COLO668 (cell line): Measurements from ENCODE around the gene PMEPA1.

Source experiments
- DNase-seq: peaks from one replicate; lab custom pipeline; 2025; ENCODE audit not compliant: unreplicated experiment; lab: John Stamatoyannopoulos, UW

The PMEPA1 gene

DNA sequence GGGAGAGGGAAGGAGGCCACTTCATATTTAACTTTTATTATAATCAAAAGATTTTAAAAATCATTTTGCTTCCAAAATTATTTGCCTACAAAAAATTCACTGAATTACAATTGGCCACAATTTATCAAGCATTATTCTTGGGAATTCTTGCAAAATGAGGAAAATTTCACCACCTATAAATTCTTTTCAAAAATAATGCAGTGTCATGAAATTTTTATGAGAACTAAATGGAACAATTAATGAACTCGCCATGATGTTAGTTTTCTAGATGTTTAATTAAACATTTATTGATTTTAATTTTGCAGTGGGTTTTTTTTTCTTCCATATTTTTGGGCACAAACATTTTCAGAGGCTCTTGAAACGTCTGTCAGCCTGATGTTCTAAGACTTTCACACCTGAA, 83.8 kb downstream of the PMEPA1 start:
- DNase-seq: no peak

DNA sequence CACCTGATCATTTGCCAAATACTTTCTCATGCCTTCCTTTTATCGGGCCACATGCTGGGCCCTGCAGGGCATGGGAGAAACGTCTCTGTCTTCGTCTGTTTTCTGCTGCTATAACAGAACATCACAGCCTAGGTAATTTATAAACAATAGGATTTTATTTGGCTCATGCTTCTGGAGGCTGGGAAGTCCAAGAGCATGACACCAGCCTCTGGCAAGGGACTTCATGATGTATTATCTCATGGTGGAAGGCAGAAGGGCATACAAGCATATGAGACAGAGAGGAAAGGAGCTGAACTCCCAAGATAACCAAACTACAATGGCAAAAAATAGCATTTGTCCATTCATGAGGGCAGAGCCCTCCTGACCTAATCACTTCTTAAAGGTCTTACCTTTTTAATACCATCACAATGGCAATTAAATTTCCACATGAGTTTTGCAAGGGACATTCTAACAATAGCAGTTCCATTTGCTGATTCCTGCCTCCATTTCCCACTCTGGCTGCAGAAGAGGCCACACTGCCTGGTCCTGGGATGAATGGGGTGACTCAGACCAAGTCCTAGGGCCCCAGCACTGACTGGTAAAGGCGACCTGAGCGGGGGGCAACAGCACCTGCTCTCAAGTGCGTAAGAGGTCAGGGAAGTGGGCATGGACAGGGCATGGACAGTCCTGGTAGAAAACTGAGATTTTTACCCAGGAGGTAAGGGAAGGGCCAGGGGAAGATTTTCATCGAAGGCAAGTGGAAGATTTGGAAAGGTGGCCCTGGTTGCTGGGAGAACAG, 84.4 kb downstream of the PMEPA1 start:
- DNase-seq: no peak

DNA sequence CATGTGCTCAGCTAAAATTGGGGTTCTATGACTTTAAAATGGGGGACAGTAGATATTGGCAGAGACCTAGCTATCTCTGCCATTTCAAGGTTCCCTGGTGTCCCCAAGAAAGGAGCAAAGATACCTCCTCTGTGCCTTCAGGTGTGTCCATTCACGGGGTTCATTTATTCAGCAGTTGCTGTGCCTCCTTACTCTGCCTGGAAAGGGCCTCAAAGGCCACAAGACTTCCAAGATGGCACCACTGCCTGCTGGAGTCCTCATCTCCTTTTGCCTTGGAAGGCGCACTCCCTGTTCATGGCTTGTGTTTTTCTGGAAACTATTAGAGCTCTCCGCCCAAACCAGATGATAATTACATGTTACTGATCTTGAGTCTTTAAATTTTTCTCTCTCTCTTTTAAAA, 85.7 kb downstream of the PMEPA1 start:
- no peak for DNase-seq

DNA sequence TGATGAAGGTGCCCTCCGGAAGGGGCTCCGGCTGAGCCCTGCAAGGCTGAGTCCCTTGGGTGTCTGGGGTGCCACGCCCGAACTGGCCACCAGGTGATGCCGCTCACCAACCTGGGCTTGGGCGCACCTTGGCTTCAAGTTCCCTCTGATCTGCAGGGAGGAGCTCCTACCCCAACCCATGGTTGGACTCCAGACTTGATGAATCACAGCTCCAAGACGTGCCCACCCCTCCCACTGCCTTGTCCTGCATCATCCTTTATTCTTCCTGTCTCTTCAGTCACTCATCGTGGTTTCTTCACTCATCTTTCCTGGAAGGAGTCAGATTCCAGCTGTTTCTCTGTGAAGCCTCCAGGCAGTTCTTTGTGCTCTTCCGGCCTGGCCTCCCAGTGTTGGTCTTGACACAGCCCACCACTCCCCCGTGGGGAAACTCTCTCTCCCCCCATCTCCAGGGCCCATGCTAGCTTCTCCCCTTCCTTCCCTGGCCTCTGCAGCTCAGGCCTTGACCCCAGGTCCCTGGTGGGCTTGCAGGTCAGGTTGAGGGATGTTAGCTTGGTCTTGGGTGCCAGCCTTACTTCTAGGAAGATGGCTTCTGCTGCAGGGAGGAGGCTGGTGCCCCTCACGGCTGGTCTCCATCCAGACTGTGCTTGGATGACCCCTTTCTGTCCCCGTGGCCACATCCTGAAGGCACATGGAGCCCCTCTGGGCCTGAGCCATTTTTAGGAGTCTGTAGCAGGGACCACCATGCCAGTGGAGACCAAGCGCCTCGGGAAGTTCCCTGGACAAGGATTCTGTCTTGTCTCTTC, 87.0 kb downstream of the PMEPA1 start:
- DNase-seq: peak; percentile 44

DNA sequence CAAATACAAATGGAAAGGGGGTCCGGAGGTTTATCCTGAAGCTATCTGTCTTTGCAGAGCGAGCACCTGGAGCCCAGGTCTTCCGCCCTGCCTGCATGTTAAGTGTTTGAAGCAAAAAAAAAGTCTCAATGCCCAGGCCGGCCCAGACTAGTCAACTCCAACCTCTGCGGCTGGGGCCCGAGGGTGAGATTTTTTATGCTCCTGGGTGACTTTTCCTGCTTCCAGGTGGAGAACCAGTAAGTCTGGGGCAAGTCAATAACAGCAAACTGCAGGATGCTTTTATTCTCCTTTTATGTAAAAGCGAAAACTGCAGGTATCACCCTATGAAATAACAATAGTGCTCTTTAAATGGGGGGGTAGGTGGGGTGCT, 87.6 kb downstream of the PMEPA1 start:
- no peak for DNase-seq

DNA sequence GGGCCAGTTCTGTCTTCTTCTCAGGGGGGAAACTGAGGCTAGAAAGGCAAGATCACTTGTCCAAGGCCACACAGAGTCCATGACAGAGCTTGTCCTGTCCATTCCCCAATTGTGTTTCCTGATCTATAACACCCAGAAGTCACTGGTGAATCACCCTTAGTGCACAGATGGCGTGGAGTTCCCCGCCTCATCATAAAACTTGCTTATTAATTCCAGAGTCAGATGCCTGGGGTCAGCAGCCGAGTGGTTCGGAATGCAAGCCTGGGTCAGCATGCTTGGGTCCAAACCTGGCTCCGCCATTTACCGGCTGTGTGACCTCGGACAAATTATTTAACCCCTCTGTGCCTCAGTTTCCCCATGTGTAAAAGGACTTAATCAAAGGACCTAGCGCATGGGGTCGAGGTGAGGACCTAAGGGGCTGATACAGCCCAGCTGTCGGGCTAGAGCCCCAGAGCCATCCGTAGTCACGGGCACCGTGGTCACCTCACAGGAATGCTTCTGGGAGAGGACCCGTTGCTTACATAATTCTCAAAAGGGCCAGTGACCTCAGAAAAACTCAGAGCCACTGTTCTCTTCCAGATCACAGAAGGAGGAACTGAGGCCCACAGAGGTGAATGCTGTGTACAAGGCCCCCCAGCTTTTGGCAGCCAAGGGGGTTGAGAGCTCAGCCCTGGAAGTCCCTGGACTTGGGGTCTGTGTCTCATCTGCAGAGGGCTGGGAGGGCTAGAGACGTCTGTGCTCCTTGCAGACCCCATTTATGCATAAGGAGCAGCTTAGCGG, 88.2 kb downstream of the PMEPA1 start:
- no peak for DNase-seq

DNA sequence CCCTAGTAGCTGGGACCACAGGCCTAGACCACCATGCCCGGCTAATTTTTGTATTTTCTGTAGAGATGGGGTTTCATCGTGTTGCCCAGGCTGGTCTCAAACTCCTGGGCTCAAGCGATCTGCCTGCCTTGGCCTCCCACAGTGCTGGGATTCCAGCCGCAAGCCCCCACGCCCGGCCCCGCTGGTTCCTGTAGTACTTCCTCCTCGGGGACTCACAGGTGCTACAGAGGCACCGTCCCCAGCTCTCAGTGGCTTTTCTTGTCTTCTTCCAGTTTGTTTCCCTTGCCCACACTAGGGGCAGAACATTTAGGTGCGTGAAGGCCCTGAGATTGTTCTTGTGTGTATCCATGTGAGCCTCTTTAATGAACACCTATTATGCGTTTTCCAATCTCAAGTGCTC, 88.8 kb downstream of the PMEPA1 start:
- DNase-seq: no peak

DNA sequence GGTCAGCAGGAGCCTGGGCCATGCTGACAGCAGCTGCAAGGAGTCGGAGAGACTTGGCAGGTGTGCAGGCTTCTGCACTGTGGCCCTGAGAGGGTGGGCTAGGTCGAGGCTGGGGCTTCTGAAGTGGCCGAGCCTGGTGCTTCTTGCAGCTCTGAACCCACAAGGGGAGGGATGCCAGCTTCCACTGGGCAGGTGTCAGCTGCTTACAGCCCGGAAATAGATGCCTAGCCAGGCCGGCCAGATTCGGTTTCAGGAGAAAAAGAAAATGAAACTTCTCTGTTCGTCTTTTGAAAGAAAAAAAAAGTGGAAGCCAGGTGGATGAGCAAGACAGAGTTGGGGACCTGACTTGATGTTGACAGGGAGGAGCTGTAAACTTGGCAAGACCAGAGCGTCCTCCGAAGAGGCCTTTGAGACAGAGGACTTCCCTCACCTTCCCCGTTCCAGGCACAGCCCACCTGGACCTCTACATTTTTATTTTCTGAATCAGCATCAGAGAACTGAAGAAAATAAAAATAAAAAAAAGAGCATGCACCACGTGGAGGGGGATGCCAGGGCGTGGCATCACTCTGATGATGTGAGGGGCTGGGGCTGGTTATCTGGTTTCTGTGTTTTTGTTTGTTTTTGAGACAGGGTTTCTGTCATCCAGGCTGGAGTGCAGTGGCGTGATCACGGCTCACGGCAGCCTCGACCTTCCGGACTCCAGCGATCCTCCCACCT, 89.4 kb downstream of the PMEPA1 start, which contains the start of gene ZBP1:
TSS of gene ZBP1 (minus strand) at position 153 of the 717 bp plus-strand sequence. CDS start at position 22, 131 bp downstream.
- peak; percentile 8 for DNase-seq

DNA sequence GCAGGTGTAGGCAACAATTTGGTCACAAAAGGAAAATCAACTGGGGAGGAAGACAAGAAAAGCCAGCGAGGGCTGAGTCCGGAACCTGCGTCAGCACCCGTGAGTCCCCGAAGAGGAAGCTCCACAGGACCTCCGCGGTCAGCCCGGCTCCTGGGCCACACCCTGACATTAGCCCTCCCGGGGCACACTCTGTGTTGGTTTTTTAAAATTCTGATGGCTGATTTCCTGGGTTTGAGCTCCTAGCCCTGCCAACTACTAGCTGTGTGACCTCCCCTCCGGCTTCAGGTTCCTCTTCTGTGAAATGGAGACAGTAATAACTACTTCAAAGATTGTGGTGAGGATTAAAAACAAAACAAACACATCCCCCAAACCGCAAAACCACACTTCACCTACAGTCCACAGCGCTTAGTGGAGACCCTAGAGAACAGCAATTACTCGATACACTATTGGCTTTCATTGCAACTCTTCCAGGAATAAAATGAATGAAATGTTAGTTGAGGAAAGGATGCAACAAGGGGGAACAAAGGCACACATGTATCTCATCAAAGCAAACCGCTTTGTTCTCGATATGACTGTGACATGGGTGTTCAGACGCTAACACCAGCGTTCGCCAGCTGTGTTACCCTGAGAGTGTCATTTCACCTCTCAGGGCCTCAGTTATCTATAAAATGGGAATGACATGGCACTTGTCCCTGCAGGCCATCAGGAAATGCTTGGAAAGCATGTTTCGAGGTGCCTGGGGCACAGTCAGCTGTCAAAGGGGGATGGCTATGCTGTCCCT, 90.6 kb downstream of the PMEPA1 start:
- no peak for DNase-seq

DNA sequence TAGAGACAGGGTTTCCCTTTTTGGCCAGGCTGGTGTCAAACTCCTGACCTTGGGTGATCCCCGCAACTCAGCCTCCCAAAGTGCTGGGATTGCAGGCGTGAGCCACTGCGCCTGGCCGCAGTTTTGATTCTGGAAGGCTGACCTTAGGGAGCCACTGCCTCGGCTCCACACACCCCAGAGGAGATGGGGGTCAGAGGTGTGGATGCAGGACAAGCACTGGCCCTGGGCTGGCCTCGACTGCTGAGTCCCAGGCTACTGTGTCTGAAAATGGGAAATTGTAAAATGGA, 91.1 kb downstream of the PMEPA1 start:
- DNase-seq: no peak

DNA sequence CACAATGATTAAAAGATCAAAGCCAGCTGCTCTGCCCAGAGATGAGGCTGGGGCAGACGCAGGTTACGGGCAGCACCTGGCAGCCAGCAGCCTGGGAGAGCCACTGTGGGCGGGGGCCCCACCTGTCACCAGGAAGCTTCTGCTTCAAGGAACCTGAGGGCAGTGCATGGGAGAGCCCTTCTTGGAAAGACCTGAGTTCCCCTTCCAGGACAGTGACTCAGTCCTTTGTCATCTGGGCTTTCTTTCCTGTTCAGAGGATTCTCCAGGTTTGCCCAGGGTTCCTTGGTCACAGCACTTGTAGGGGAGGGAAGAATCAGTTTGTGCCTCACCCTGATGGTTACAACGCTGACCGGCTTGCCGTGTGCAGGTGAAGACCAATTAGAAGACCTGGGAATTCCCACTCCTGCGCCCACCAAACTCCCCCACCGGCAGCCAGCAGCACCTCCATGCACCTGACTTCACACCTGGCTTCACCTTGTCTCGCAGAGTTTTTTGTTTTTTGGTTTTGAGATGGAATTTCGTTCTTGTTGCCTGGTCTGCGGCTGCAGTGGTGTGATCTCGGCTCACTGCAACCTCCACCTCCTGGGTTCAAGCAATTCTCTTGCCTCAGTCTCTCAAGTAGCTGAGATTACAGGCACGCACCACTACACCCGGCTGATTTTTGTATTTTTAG, 91.6 kb downstream of the PMEPA1 start:
- DNase-seq: no peak

DNA sequence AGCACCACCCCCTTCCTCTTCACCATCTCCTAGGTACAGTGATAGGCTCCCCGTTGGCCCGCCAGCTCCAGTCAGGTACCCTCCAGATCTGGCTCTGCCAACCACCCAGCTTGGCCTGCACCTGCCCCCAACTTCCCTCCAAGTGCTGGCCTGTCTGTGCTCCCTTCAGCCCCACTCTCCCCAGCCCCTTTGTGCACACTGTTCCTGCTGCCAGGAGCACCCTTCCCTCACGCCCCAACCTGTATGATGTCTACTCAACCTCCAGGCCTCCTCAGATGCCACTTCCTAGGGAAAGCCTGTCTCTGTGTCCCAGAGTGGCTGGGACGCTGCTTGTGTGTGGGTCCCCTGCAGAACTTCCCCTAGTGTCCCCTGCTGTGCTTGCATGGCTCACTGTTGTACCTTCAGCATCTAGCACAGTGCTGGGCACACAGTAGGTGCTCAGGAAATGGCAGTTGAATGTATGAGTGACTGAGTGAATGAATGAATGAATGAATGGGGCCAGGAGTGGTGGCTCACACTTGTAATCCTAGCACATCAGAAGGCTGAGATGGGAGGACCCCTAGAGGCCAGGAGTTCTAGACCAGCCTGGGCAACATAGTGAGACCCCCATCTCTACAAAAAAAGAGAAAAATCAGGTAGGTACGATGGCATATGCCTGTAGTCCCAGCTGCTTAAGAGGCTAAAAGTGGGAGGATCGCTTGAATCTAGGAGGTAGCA, 92.6 kb downstream of the PMEPA1 start:
- DNase-seq: no peak

DNA sequence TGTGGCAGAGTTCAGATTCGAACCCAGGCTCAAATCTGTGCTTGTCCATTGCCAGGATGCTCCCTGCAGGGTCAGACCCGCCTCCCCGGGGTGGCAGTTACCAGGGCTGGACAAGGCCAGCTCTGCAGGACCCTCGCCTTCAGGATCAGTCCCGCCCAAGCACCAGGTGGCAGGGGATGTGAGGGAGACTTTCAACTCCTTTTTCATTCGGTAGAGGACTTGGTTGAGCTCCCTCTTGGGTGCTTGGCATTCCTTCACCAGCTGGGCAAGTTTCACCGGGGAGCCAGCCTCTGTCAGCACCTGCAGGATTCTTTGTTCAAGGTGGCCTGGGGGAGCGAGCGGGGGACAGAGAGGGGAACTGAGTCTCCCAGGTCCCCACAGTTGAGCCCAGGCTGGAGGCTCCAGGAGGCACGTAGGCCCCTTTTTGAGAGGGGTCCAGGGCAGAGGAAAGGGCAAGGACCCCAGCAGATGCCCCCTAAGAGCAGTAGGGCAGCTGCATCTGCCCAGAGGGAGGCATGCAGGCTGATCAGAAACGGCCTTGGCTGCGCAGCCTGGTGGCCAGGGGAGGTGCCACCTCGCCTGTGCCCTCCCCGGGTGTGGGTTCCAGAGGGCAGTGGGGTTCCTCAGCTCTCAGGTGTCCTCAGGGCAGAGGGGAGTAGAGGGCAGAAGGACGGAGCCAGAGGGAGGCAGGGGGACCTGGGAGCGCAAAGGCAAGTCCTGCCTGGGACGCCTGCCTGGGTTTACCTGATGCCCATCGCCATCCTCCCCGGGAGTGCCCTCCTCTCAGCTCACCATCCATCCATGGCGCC, 93.5 kb downstream of the PMEPA1 start:
- no peak for DNase-seq

DNA sequence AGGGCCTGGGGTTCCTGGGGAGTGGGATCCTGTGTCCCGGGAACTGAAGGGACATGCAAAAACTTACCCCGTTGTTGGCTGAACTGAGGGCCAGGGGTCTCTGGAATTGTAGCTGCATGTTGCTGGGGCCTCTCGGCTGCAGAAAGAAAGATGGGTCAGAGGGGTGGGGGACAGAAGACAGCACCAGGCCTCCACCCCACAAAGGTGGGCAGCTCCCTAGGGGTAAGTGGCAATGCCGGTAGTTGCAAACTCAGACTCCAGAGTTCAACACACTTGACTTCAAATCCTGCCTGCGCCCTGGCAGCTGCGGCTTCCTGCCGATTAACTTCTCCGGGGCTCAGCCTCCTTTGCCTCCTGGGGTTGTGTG, 94.4 kb downstream of the PMEPA1 start:
- DNase-seq: no peak

DNA sequence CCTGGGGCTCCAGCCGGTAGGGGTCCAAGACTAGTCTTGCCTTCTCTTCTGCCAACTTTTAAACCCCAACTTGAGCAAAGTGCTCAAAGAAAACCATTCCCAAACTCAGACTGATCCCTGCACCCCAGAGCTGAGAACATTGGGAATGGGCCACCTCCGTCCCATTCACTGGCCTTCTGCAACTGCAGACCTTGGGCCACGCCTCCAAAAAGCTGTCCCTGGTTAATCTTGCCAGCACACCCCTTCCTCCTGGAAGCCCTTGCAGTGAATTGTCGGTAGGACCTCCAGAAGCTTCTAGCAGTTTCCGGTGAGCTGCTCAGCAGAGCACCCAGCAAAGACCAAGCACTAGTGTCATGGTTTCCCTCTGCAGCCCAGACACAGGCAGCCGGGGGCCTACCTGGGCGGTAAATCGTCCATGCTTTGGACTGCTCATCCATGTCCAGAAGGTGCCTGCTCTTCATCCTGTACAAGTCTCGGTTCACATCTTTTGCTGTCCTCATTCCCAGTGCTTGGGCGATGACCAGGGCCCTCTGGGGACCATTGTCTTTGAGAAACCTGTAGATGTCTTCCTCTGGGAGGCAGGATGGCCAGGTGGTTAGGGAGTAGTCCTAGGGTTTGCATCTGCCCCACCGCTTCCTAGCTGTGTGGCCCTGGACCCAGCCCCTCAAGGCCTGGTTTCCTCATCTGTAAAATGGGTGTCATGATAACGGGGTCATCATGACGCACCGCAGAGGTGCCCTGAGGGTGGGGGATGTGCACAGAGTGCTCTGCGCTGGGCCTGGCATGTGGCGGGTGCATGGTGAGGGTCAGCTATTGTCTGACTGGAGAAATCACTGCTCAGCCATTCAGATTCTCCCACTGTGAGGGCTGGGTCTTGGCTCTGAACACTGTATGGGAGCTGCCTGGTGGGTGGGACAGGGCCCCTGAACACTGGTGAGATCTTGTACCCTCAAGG, 95.0 kb downstream of the PMEPA1 start:
- DNase-seq: no peak

DNA sequence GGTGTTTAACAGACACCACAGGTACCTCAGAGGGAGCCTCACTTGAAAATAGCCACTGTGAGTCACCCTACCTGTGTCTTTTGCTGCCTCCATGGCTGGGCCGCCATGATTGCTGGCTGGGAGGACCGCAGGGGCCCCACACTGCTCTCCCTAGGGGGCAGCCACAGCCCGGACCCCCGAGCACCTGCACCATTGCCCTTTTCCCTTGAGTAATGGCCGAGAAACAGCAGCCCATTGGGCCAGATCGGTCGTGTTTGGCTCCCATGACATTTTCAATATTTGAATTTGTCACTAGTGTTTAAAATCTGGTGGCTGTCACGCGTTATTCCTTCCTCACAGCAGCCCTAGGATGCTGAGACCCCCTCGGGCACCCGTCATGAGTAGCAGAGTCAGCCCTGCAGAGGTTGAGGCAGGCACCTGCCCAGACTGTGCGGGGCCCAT, 96.3 kb downstream of the PMEPA1 start:
- DNase-seq: no peak

DNA sequence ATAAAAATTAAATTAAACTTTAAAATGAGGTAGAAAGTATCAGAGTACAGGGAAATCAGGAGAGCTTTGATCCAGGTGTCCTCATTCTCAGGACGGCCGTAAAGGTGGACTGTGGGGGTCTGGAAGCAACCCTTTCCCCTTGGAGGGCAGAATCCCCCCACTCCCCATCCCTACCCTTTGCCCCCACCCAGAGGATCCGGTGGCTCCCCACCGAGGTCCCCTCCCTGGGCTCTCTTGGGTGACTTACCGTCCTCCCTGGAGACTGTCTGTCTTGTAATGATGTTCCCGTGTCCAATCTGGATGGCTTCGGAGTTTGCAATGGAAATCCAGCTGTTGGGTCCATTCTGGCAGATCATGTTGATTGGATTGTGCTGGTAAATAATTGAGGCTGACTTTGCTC, 96.9 kb downstream of the PMEPA1 start:
- no peak for DNase-seq
